Upper lobe of left lung (tissue), 4 donors: ENCODE results near the gene LRPAP1.

ENCODE experiments used
- EP300 ChIP-seq, 4 donors: sonication (generic); formaldehyde crosslinking; IDR thresholded peaks; one replicate each; pipeline ENCODE4 v1.5.1; 2017; ENCODE audit warnings: antibody characterized with exemption in 4 of 4, control low read depth in 2 of 4
- POLR2A ChIP-seq, 4 donors: fragments of 450-650 bp; IDR thresholded peaks; one replicate each; pipeline ENCODE4 v1.5.1; 2016 to 2017; ENCODE audit warnings: antibody characterized with exemption in 4 of 4, mild to moderate bottlenecking in 2 of 4
- POLR2AphosphoS5 ChIP-seq, 2 donors: sonication (generic); formaldehyde crosslinking; IDR thresholded peaks; one replicate each; pipeline ENCODE4 v1.5.1; 2017; ENCODE audit warnings: antibody characterized with exemption in 2 of 2
- TF ChIP-seq, protein P1 (sequence below), 6 experiments: fragments of 450-650 bp in 4 of 6; fragments of 200-600 bp in 2 of 6; sonication (generic) in 2 of 6; IDR thresholded peaks; one replicate each; pipeline ENCODE4 v1.5.1; 2016 to 2019; ENCODE audit warnings: antibody characterized with exemption in 6 of 6

GRCh38 chr4:3526456-3526855, 5.8 kb downstream of the LRPAP1 start:
- TF ChIP-seq POLR2AphosphoS5 (IDR thresholded peaks at IDR 0.05) (no peak), EP300 (IDR thresholded peaks at IDR 0.05) (no peak), POLR2A (IDR thresholded peaks at IDR 0.05) (no peak)
- TF ChIP-seq, protein P1, sequence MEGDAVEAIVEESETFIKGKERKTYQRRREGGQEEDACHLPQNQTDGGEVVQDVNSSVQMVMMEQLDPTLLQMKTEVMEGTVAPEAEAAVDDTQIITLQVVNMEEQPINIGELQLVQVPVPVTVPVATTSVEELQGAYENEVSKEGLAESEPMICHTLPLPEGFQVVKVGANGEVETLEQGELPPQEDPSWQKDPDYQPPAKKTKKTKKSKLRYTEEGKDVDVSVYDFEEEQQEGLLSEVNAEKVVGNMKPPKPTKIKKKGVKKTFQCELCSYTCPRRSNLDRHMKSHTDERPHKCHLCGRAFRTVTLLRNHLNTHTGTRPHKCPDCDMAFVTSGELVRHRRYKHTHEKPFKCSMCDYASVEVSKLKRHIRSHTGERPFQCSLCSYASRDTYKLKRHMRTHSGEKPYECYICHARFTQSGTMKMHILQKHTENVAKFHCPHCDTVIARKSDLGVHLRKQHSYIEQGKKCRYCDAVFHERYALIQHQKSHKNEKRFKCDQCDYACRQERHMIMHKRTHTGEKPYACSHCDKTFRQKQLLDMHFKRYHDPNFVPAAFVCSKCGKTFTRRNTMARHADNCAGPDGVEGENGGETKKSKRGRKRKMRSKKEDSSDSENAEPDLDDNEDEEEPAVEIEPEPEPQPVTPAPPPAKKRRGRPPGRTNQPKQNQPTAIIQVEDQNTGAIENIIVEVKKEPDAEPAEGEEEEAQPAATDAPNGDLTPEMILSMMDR (IDR thresholded peaks at IDR 0.05) = no peak
